HG03097 (cell line): ENCODE measurements around the gene SLCO2A1.

Experiments used
- ATAC-seq: cut with Tn5 transposase; IDR thresholded peaks from one replicate; pipeline ENCODE4 v1.9.1; 2021; ENCODE audit not compliant: unreplicated experiment, low FRiP score

The SLCO2A1 gene

DNA sequence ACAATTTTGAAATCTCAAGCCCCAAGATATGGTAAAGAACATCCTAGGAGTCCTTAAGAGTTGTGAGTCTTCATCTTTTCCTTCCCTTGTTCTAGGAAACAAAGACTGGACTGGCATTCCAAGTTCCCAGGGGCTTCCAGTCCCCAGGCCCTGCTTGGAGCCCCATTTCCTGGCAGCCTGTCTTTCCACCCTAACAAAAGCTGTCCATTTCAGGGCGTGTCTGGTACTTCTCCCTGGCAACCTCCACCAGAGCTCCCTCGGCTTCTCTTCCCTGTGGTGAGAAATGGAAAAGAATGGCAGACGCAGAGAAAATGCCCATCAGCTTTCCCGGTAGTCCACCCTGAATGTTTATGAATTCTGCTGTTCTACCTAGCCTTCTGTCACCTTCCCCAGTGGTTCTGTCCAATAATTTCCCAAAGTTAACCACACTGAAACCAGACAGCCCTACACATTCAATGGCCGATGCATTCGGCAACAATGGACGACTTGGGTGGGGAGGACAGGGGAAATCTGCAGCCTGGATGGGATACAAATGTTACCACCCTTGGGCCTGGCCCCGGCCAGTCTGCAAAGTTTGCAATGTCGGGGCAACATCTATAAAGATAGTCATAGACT lies 140.9 kb downstream of the SLCO2A1 start:
- no peak for ATAC-seq

DNA sequence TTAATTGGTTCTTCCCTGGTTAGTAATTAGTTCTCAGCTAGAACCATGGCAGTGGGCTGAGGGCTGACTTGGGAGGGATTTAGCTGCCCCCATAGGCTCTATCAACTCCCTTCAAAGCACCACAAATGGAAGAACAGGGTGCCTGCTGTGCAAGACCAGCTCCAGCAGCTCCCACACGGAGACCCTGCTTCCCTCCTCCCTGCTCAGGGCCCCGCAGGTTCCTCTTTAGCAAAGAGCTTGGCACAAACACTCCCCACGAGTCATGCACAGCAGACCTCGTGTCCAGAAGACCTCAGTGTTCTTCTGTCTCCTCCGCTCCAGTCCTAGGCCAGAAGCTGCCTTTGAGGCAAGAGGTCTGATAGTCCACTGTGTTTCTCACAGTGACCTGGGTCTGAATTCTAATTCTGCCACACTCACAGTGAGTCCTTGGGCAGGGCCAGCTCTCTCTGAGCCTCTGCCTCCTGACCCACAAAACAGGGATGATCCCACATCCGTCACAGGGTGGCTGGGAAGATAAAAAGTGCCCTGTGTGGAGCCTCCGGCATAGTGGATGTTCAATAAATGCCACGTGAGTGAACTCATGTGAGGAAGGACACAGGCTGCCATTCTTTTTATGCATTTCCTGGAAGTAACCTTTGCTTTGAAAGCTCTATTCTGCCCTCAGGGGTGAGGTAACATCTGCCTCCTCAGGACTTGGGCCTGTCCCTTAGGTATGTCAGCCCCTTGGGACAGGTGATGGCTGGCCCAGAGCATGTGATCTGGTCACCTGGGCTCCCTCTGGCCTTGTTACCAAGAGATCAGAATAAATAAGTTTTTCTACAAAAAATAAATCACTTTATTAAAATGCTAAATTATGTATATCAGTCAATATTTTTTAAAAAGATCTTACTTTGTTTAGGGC lies 141.7 kb downstream of the SLCO2A1 start:
- ATAC-seq, result no peak

DNA sequence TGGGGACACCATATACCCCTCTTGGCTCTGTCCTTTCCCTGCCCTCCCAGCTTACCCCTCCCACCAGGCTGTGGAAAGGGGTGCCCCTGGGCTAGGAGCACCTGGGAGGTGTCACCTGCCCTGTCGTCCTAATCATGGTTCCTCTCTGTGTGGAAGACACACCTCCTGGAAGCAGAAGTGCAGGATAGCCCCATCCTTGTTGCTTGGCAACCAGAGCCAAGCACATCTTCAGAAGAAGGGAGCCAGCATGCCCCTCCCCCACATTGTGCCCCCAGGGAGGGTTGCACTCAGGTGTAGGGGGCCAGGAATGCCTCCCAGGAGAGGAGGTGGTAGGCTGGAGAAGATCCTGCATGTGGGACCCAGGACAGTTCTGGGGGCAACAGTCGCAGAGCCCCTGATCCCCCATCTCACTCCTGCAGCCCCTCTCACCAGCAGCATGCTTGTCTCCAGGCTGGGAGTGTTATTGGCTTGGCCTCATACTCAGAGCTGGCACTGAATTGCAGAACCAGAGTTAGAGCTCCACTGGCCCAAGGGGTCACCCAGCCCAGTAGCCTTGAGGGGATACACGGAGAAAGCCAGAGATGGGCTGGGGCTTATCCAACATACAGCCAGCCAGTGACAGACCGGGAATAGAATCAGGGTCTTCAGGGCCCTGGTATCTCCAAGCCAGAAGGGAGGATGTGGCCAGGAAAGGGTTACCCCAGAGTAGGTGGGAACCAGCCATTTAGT lies 142.5 kb downstream of the SLCO2A1 start:
- no peak for ATAC-seq

DNA sequence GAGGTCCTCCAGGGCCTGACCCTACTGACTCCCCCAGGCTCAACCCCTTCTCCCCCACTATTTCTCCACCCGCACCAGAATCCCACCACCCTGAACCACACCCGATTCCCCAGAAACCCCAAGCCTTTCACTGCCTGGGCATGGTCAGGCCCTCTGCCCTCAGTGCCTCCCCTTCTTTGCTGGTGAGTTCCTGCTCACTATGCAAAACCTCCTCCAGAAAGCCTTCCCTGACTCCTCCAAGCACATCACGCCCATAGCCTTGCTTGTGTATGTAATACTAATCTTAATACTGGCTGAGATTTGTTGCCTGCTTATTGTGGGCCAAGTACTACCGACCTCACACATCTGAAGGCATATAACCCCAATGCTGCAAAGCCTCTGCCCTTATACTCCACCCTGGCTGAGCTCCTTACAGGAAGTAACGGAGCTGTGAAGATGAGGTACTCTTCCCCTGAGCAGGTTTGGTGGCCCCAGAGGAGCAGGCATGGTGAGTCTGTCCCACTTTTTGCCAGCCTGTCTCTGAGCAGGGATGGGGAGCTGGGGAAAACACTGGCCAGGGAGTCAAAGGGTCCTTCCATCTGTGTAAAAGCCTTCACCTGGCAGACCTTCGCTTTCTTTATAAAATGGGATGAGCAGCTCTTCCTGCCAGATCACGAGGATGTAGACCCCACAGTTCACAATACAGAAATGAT lies 143.5 kb downstream of the SLCO2A1 start:
- ATAC-seq, result no peak

DNA sequence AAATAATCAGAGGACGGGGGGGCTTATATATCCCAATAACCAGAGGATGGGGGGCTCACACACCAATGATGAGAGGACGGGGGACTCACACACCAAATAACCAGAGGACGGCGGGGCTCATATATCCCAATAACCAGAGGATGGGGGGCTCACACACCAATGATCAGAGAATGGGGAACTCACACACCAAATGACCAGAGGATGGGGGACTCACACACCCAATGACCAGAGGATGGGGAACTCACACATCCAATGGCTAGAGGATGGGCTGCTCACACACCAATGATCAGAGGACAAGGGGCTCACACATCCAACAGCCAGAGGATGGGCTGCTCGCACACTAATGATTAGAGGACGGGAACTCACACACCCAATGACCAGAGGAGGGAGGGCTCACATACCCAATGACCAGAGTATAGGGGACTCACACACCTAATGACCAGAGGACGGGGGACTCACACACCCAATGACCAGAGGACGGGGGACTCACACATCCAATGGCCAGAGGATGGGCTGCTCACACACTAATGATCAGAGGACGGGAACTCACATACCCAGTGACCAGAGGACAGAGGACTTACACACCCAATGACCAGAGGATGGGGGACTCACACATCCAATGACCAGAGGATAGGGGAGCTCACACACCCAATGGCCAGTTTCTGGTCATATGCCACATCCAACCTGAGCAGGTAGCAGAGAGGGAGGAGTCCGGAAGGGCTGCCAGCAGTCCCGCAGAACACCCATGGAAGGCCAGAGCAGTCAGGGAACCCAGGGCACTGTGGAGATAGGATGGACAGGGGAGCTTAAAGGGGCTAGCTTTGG lies 144.6 kb downstream of the SLCO2A1 start:
- ATAC-seq, result no peak

DNA sequence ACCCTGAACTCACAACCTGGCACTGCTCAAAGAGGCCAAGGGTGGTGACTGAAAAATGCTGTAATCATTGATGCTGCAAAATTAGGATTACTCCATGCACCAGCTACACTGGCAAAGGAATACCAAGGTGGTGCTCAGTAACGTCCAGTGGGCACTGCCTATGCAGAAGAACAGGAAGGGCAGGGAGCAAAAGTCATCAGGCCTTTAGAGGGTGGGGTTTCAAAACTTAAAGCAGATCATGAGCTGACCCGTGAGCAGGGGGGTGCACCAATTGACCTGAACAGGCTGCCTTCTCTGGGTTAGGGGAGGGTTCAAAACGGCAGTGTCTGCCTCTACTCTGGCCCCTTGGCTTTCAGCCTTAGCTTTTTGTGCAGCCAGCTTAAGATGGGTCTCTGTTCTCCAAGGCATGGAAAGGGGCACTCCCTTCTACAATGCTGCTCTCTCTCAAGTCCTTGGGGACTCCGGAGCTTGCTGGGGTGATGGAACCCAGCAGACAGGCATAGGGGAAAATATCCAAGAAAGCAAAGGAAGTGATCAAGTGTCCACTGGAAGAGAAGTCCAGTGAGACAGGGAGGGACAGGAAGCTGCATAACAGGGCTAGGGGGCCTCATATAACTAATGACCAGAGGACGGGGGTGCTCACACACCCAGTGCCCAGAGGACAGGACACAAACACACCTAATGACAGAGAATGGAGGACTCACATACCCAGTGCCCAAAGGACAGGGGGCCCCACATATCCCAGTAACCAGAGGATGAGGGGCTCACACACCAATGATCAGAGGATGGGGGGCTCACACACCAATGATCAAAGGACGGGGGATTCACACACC lies 145.5 kb downstream of the SLCO2A1 start:
- no peak for ATAC-seq

DNA sequence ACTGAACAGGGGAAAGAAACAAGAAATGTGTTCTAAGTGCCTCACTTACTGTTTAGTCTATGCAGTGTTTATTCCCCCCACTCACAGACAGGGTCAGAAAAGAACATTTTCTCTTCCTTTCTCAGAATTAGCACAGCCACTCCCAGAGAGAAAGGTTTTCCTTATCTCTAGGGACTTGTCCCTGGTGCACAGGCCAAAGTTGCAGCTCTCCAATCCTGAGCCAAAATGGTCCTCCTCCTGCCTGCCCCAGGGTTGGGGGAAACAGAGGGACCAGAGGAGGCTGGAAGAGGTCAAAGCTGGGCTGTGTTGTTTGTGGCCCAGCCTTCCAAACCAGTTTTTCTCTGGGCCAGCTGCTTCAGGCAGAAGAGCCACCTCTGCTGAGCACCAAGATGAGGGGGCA lies 146.1 kb downstream of the SLCO2A1 start:
- ATAC-seq, result no peak

DNA sequence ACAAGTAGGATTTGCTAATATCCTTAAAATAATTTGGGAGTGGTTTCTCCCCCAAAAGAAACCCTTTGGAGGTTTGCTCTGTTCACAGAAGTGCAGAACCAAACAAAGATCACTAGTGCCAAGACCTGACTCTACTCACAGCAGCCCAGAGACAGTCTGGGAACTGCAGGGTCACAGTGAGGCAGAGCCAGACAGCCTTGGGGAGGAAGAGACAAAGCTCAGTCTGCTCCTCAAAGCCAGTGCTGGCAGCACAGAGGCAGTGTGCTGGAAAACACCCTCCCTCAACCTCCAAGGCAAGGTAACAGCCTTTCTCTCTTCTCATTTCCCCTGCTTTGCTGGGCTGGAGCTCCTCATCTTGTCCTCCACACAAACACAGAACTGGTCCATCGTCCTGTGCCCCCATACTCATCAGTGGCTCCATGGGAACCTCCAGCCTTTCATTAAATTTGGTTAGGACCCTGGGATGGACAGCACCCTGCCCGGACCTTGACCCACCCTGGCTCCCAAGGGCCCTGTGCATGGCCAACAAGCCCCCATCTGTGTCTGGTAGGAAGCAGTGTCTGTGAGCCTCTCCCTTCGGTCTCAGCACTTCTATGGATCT lies 146.6 kb downstream of the SLCO2A1 start:
- ATAC-seq, result no peak

DNA sequence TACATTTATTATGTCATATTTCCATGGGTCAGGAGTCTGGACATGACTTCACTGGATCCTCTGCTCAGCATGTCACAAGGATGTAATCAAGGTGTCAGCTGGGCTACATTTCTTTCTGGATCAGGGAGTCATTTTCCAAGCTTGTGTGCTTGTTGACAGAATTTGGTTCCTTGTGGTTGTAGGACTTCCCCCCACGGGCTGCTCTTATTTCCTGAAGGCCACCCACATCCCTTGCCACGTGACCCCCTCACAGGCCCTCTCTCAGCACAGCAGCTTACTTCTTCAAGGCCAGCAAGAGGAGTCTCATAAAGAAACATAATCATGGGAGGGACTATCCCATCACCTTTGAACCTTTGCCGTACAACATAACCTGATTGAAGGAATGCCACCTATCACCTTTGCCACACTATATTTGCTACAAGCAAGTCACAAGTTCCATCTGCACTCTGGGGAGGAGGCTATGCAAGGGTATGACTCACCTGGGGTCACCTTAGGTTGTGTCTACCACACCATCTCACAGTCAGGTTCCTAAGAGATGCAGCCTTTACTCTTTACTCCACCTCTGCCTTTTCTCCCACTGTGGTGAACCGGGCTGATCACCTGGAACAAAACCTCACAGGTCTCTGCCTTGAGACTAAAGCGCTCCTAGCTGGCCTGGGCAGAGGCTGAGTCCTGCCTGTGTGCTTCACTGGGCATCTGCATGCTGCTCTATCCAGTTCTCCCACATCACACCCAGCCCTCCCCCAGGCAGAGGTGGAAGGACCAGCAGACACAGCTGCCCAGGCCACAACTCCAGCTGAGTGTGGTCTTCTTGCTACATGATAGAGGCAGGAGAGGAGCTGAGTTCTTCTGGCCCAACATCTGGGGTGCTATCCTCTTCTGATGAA lies 147.5 kb downstream of the SLCO2A1 start:
- ATAC-seq, result no peak

DNA sequence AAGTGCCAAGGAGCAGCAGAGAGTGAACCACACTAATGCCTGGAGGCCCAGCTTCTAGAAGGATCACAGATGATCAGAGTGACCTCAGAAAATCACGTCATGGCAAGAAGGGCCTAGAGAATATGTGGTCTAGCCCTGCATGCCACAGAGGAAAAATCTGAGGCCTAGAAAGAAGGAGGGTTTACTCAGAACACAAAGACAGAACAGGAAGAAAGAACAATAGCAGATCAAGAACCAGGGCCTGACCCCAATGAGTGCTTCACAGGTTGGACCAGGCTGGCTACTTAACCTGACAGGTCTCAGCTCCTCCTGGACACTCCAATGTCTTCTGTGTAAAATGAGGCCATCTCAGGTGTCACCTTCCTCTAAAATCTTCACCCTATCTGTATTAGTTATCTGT lies 148.2 kb downstream of the SLCO2A1 start:
- ATAC-seq, result no peak

DNA sequence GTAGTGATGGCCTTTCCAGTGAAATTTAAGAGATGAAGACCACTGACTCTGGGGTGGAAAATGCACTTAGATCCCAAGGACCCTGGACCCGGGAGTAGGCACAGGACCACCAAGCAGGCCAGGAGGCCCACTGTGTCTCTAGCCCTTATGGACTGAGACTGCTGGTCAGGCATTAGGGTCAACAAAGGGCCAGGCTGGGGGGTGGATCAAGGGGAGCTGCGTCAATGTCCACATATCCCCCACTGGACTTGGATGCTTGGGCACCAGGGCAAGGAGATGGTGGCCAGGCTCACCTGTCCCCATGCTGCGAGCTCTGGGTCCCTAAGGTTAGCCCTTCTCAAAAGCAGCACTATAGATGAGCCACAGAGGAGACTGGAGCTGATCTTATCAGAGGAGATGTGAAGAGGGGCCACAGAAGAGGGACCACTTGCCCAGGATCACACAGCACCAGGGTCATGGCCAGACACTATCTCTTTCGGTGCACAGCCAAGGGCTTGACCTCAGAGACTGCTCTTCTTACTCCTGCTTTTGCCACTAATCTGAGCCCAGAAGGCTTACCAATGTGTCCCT lies 148.8 kb downstream of the SLCO2A1 start:
- ATAC-seq, result no peak

DNA sequence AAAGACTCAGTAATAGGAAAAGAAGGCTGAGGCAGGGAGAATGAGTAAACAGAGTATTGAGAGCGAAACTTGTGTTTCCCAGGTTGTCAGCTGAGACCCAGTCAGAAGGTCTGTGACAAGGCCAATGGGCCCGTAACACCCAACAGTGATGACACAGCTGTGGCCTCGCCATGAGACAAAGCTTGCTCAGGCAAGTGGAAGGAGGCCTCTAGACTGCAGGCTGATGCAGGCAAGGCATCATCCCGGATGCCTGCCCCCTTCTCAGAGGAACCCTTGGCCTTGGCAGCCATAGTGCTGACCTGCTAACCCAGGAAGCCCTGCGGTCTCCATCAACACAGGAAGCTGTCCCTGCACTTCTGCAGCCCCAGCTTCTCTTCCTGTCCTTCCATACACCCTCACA lies 149.4 kb downstream of the SLCO2A1 start:
- no peak for ATAC-seq

DNA sequence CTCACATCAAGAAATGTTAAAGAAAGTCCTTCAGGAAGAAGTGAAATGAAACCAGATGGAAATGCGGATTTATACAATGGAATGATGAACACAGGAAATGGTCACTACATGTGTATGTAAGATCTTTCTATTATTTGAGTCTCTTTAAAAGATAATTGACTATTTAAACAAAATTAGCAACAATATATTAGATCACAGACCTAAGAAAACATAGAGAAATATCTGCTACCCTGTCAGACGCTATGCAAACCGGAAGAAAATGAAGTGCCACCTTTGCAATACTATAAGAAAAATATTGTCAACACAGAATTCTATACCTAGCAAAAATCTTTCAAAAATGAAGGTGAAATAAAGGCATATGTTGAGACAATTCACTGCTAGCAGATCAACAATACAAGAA lies 151.2 kb downstream of the SLCO2A1 start:
- ATAC-seq, result no peak
